GM21360 (cell line): ENCODE results near the gene PPDPF.
A peak's percentile ranks its signal among the peaks of the same experiment; 100 is the strongest.

Experiments
- ATAC-seq: cut with Tn5 transposase; IDR thresholded peaks from one replicate; pipeline ENCODE4 v1.9.1; 2021; ENCODE audit warnings: mild to moderate bottlenecking, moderate library complexity; ENCODE audit not compliant: unreplicated experiment

PPDPF gene

DNA sequence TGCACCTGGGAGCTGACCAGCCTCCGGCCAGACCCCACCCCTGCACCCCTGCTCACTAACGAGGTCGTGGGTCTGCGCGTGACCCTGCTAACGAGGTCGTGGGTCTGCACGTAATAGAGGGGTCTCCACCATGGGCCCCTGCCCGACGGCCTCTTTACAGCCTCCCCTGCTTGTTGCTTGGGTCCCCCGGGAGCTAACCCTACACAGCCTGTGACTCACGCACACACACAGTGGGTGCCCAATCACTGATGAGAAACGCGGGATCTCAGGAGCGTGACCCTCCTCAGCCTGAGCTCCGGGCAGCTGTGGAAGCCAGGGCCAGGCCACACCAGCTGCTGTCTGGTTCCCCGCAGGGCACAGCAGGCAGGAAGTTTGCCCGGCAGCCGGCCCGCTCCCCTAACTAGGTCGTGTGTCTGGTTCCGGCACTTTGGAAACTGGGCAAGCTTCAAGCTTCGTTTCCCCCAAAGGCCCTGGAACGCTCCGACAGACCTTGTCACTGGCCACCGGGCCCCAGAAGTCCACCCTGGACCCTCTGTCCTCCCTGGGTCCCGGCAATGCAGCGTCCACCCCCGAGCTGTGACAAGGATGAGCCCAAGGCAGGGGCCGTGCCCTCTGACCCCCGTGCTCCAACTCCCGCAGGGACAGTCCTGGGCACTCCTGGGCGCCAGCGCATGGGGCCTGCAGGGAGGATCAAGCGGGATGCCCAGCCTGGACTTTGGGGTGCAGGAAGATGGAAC, 15.8 kb downstream of the PPDPF start:
- no peak for ATAC-seq

DNA sequence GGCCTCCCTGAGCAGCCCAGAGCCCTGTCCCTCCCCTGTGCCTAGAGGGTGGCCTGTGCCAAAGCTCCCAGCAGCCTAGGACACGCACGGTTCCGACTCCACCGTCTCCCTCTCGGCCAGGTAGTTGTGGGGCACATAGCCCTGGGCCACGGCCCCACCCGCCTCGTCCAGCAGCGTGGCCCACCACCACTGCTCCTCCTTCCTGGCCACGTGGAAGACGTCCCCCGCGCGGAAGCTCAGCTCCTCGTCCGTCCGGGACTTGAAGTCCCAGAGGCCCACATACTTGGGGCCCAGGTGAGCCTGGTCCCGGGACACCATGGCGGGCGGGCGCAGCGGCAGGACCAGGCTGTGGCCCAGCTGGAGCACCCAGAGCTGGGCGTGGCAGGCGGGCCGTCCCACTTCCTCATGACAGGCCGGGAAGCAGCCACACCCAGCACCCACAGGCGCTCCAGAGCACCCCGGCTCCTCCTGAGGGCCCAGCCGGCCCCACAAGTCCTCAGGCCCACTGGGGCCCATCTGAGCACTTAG, 16.5 kb downstream of the PPDPF start, which contains the start of gene PTK6:
PTK6 (minus strand) TSS at position 380 of the 528 bp plus-strand sequence; CDS start at position 318, 62 bp downstream.
- ATAC-seq, result peak; percentile 6

DNA sequence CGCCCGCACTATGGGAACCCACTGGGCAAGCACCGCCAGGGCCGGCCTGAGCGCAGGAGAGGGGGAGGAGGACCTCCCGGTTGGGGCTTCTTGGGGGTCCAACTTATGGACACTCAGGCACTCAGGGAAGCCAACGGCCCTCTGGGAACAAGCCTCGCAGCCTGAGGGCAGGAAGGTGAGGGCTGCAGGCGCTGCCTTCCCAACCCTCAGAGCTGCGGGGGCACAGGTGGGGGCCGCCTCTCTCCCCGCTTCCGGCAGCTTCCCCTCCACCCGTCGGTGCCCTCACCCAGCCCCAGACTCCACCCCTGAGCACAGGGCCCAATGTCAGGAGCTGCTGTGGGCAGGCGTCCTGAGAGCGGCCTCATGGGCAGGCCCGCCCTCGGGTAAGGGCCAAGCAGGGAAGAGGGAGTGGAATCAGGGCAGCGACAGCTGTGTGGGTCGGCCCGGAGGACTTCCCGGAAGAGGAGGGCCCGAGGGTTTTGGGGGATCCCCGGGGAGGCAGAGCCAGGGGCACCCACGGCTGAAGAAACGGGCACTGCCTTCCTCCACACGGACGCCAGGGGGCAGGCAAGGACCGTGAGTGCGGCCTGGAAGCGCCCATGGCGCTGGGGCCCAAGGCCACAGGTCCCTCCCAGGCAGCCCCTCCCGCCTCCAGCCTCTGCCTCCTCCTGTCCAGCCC, 17.1 kb downstream of the PPDPF start:
- peak; percentile 64 for ATAC-seq

DNA sequence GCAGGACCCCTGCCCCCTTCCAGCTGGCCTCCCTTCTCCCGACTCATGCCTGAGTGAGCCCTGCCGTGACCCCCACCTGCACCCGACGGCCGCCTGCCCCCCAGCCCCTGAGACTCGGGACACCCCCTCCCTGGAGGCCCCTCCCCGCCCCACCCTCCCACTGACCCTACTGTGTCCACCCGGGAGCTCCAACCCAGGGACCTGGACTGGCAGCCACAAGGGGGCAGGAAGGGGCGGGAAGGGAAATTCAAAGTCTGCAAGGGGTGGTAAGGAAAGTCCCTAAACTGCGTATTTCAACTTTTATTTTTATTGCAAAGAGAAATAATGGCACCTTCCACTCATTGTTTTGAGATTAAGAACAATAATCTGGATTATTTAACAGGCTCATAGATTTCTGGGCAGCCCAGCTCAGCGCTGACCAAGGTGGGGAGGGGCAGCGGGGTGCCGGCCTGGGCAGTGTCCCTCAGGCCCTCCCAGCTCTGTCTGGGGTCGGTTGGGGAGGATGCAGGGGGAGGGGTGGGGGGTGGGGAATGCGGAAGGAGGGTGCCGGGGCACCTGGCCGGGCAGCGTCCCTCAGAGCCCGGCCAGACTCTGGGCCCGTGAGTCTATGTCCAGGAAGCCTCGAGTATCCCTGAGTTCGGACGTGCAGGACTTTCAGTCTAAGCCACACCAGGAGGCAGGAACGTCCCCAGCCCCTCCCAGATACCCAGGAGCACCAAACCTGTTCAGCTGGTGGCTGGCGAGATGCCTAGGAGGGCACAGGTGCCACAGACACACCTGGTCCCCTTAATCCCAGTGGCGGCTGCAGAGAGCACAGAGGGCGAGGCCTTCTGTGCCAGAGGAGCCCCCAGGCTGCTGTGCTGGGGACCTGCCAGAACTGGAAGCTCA, 17.9 kb downstream of the PPDPF start:
- ATAC-seq, result no peak

DNA sequence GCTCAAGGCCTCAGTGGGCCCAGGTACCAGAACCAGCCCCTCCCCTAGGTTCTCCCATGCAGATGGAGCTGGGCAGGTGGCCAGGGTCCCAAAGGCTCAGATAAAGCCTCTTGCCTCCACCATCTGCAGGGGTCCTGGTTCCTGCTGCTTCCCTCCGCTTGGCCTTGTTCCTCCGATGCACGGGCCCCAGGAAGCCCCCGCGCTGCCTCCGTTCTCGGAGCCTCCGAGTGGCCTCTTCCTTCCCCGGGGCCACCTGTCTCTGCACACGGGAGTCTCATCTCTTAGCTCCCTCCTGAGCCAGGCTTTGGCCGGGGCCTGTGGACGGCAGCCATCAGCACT, 18.5 kb downstream of the PPDPF start:
- no peak for ATAC-seq

DNA sequence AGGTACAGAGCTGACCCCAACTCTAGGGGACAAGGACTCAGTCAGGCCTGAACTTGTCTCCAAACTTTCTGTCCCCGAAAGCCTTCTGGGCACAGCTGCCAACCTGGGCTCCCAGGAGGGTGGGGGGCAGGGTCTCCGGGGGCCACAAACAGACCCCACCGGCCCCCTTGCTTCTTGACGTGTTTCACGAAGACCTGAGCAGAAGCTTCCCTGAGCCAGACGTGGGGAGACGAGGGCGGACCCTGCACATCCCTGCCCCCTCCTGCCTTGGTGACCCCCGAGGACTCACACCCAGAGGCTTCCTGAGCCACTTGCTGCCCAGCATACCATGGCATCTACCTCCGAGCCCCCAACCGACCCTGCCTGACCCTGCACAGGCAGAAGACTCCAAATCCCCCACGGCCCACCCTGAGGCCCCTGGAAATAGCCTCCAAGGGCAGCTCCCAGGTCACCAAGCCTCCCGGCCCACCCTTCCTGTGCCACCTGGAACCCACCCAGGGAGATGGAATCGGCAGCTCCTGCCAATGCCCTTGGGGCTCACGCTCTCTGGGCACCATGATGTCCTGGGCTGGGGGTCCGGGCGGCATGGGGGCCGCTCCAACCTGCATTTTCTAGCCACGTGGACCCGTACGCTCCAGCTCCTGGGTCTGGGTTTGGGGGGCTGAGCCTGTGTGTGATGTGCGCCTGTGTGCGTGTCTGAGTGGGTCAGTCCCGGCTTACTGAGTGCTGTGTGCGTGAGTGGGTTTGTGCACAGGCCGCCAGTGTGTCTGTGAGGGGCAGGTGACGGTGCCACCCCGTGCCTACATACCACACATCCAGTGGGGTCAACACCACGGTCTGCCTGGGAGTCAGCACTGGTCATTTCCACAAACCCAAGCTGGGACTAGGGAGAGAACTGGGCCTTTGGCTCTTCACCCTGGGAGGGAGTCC, 19.1 kb downstream of the PPDPF start:
- no peak for ATAC-seq

DNA sequence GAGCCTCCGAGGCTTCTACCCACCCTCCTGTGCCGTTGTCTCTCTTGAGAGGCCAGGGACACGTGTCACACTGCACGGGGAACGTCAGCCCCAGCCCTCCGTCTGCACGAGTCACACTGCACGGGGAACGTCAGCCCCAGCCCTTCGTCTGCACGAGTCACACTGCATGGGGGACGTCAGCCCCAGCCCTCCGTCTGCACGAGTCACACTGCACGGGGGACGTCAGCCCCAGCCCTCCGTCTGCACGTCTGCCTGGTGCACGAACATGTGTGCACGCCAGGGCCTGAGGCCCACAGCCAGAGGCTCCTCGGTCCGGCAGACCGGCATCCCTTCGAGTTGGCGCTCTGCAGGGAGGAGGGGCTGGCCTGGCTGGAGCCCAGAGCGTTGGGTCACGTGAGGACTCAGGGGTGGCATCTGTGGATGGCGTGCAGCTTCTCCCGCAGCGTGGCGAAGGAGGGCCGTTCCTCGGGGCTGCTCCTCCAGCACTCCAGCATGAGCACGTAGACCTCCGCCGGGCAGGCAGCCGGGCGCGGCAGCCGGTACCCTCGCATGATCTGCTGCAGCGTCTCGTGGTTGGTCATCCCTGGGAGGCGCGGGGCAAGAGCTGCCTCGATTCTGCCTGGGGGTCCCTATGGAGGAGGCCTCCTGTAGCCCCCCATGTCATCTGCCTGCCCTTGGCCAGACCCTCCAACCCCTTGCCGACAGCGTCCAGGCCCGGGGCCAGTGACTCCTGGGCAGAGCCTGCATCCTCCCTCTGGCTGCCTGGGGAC, 20.0 kb downstream of the PPDPF start:
- ATAC-seq, result no peak

DNA sequence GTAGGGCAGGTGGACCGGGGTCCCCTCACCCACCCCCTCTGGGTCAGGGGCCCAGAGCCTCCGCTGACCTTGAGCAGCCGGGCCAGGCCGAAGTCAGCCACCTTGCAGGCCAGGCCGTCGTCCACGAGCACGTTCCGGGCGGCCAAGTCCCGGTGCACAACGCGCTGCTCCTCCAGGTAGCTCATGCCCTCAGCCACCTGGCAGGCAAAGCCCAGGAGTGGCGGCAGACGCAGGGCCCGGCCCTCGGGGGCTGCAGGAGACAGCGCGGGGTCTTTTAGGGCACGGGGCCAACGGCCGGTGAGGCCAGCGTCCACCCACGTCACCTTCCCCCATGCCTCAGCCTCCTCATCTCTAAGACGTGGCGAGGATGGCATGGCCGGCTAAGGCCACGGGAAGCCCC, 20.8 kb downstream of the PPDPF start:
- no peak for ATAC-seq

DNA sequence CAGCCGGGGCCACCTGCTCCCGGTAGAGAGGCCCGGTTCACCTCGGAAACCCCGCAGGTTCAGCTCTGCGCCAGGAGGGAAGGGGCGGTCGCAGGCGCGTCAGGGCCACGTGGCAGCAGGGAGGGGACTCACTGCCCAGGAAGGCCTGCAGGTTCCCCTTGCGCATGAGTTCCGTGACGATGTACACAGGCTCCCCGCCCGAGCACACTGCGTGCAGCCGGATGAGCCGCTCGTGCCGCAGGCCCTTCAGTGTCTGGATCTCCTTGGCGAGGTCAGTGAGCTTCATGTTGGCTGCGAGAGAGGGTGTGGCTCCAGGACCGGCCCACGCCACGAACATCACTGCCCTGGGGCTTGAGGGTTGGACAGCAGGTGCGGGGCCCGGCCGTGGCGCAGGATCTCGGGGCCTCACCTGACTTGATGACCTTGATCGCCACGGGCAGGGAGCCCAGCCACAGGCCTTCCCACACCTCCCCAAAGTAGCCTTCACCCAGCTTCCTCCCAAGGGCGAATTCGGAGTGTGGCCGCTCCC, 21.5 kb downstream of the PPDPF start:
- no peak for ATAC-seq

DNA sequence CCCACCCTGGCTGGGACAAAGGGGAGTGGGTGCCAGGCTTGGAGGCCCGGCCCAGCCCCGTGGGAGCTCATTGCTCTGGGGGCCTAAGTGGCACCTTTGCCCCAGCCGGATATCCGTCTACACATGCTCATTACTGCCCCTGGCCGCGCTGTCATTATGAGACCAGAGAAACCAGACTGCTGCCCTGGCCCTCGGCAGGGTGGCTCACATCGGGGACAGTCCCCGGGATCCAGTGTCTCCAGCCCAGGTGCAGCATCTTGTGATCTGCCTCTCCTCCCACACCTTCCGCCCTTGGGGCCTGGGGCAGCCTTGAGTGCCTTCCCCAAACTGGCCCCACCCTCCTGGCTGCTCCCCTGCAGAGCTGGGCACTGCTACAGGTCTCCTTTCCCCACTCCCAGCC, 22.1 kb downstream of the PPDPF start:
- ATAC-seq, result peak; percentile 45

DNA sequence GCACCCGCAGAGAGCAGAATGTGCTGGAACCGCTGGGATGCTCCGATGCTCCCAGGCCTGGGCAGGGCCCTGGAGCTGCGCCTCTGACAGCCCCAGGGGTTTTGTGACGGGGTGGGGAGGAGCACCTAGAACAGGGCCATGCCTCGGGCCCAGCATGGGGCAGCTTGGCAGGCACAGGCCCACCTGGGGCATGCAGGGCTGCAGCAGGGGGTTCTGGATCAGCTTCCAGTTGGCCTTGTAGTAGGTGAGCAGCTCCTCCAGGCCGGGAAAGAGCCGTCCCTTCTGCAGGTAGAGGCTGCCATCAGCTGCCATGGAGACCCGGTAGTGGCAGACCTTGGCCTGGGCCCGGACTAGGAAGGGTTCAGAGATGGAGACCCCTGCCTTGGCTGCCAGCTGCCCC, 22.6 kb downstream of the PPDPF start:
- ATAC-seq, result no peak

DNA sequence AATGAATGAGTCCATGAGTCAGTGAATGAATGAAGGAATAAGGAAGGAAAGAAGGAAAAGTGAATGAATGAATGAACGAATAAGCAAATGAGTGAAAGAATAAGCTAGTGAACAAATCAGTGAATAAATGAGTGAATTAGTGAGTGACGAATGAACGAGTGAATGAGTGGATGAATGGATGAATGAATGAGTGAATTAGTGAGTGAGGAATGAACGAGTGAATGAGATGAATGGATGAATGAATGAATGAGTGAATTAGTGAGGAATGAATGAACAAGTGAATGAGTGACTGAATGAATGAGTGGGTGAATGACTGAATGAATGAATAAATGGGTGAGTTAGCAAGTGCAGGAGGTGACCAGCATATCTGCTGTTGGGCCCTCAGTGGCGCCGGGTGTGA, 23.2 kb downstream of the PPDPF start:
- ATAC-seq, result no peak

DNA sequence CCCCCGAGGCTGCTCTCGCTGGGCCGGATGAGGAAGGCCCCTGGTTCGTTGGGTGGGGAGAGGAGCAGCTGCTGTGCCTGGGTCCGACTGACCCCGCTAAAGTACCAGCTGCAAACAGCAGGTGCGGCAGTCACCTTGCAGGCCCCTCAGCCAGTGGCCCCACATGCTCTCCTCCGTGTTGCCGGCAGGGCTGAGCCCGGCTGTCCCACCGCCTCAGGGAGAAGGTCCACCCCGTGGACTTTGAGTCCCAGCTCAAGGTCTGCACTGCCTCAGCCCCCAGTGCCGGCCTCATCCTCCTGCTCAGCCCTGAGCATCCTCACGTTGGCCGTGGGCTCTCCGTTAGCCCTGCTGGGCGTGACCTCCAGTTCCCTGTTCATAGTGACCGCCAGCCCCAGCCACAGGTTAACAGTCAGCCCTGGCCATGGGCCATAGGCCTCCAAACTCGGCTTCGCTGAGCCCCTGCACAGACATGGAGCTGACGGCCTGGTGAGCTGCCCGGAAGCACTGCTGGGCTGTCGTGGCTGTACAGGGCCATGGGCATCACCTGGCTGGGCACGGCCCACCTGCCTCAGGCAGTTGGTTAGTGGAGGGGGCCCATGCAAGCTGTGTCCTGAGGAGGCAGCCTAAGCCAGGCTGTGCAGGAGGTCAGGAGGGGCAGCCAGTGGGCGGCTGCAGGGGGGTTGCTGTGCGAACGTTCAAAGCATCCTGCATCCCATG, 23.8 kb downstream of the PPDPF start:
- ATAC-seq, result no peak

DNA sequence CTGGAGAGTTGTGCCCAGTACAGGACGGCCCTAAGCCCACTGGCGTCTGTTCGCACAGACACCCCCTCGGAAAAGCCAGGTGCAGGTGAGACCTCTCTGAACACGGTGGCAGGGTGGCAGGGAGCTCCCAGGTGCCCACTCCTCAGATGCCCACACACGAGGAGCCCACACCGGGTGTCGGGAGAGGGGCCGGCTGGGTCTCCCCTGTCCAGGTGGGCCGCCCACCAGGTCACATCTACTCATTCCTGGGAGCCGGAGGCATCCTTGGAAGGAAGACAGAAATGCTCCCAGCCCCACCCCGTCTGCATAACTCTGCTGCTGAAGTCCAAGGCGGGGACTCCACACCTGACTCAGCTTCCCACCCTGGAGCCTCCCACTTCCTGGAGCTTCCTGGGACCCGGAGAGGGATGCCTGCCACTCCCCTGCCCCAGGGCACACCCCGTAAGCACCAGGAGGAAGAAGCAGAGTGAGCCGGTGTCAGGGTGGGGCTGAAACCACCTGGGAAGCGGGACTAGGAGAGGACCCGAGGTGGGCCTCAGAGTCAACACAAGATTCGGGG, 24.5 kb downstream of the PPDPF start:
- no peak for ATAC-seq

DNA sequence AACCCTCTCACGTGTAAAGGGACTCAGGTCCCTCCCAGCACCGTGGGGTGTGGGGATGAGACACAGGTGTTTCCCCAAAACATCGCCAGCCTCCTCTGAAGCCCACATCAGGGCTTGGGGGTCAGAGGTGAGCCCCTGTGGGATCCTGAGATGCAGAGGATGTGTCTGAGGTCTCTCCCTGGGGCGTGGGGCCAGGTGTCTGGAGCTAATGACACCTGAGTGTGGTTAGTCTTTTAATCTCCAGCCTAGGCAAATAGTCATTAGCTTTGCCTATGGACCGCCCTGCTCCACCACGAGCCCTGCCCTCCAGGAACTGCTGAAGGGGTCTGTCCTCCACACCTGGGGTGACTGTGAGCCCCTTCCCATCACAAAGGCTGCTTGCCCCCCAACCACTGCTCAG, 25.2 kb downstream of the PPDPF start:
- ATAC-seq, result no peak

DNA sequence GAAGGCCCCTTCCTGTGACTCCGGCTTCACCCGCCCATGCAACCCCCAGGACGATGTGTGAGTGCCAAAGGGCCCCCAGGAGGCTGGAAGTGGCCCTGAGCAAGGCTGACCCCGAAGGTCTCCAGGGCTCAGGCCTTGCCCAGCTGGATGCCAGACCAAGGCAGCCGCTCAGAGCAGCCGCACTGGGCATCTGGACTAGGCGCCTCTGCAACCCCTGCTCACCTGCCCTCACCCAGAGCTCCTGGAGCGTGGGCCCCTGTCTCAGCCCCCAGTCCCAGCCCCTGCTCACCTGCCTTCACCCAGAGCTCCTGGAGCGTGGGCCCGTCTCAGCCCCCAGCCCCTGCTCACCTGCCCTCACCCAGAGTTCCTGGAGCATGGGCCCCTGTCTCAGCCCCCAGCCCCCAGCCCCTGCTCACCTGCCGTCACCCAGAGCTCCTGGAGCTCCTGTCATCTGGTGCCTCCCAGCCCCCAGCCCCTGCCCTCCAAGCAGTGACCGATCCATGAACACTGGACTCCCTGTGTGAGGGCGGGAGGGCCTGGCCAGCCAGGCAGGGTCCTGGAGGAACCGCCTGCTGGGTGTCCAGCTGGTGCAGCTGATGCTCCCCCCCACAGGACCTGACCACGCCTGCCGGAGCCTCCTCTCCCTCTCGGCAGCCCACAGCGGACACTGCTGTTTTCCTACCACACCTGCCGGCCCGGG, 25.8 kb downstream of the PPDPF start:
- no peak for ATAC-seq

DNA sequence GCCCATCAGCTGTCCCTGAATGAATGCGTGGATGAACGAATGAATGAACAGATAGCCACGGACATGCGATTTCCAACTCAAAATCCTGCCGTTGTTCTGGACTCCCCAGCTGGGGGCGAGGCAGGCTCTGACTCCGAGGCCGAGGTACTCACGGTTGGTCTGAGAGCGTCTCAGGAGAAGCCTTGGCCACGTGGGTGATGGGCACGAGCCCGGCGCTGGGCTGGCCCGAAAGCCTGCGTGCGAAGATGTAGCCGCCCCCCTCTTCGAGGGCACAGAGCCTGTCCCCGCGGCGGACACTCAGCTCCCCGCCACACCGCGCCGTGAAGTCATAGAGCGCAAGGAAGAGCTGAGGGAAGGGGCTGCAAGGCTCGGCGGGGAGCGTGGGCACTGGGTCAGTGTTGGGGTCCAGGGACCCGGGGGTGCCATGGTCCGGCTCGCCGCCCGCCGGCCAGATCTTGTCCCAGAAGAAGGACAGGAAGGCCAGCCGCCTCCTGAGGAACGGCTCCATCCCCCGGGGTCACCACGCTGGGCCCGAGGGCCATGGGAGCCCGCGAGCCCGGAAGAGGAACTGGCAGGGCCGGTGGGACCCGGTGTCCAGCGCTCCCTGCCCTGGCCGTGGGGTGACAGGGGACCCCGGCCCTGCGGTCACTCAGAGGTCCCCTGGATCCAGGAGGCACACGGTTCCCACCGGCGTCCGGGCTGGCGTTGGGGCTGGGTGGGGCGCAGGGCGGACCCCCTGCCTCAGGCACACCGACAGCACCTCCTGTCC, 26.6 kb downstream of the PPDPF start:
- ATAC-seq, result no peak
